ENCODE measurements around the gene ARHGAP24. TPM values are rescaled to one million over a fixed set of nuclear protein-coding genes. Genes with fewer than 3 reads are reported as not detected.

Gene ARHGAP24
- total and polyA plus RNA-seq, 2 donors from 2014 or later: 78.1 to 94.7 TPM

- Histone ChIP-seq H3K4me3 (ENCODE audit: low read length in 3 of 3) (no peak overlapping the region), H3K4me1 (ENCODE audit: control insufficient read depth in 2 of 3, insufficient read depth in 2 of 3, low read depth in 1 of 3, low read length in 3 of 3) (peaks cover under 1 to 7% (median 6%) of the 10 kb centered on the region in 3 donors), H3K27me3 (ENCODE audit: control insufficient read depth, insufficient read depth, low read length) (no peaks in the 10 kb centered on the region), H3K9me3 (ENCODE audit: control insufficient read depth in 2 of 3, insufficient read depth in 1 of 3, low read length in 3 of 3) (no peaks in the 10 kb centered on the region), H3K36me3 (ENCODE audit: control insufficient read depth in 2 of 3, insufficient read depth in 3 of 3, low read length in 3 of 3) (peaks cover 0 to 8% (median 0%) of the 10 kb centered on the region in 3 donors), H3K9ac (ENCODE audit: low read length in 3 of 3) (no peak overlapping the region), H3K27ac (ENCODE audit: low read depth in 2 of 2, low read length in 2 of 2) (peak overlapping the region in 1 of 2 donors; percentile 63)
- DNase-seq: peak in 2 of 5 donors; percentile 67 to 70
- TF ChIP-seq, protein P1, sequence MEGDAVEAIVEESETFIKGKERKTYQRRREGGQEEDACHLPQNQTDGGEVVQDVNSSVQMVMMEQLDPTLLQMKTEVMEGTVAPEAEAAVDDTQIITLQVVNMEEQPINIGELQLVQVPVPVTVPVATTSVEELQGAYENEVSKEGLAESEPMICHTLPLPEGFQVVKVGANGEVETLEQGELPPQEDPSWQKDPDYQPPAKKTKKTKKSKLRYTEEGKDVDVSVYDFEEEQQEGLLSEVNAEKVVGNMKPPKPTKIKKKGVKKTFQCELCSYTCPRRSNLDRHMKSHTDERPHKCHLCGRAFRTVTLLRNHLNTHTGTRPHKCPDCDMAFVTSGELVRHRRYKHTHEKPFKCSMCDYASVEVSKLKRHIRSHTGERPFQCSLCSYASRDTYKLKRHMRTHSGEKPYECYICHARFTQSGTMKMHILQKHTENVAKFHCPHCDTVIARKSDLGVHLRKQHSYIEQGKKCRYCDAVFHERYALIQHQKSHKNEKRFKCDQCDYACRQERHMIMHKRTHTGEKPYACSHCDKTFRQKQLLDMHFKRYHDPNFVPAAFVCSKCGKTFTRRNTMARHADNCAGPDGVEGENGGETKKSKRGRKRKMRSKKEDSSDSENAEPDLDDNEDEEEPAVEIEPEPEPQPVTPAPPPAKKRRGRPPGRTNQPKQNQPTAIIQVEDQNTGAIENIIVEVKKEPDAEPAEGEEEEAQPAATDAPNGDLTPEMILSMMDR (IDR thresholded peaks at IDR 0.05; ENCODE audit: borderline replicate concordance, extremely low read depth, insufficient read depth): no peak
- intact Hi-C loops (cut with DNase I): no loop called here
- no peak for FAIRE-seq
Measured at GRCh38 chr4:85955620-85956292, 480.8 kb downstream of the ARHGAP24 start.

GRCh38 chr4:85956293-85956945 lies 481.5 kb downstream of the ARHGAP24 start:
- DNase-seq (peak in 4 of 5 donors; percentile 39 to 66 (median 62)), FAIRE-seq (no peak)
- Histone ChIP-seq H3K9me3 (ENCODE audit: control insufficient read depth in 2 of 3, insufficient read depth in 1 of 3, low read length in 3 of 3) (no peaks in the 10 kb centered on the region), H3K27me3 (ENCODE audit: control insufficient read depth, insufficient read depth, low read length) (no peaks in the 10 kb centered on the region), H3K36me3 (ENCODE audit: control insufficient read depth in 2 of 3, insufficient read depth in 3 of 3, low read length in 3 of 3) (peaks cover 0 to 8% (median 0%) of the 10 kb centered on the region in 3 donors), H3K4me1 (ENCODE audit: control insufficient read depth in 2 of 3, insufficient read depth in 2 of 3, low read depth in 1 of 3, low read length in 3 of 3) (peaks cover 5 to 7% (median 6%) of the 10 kb centered on the region in 3 donors), H3K9ac (ENCODE audit: low read length in 3 of 3) (no peak overlapping the region), H3K4me3 (ENCODE audit: low read length in 3 of 3) (peak overlapping the region in 1 of 3 donors; percentile 27), H3K27ac (ENCODE audit: low read depth in 2 of 2, low read length in 2 of 2) (peak overlapping the region; percentile 58 to 63)
- intact Hi-C loops (cut with DNase I): no loop called here
- TF ChIP-seq, protein P1 (IDR thresholded peaks at IDR 0.05; ENCODE audit: borderline replicate concordance, extremely low read depth, insufficient read depth): no peak

DNA sequence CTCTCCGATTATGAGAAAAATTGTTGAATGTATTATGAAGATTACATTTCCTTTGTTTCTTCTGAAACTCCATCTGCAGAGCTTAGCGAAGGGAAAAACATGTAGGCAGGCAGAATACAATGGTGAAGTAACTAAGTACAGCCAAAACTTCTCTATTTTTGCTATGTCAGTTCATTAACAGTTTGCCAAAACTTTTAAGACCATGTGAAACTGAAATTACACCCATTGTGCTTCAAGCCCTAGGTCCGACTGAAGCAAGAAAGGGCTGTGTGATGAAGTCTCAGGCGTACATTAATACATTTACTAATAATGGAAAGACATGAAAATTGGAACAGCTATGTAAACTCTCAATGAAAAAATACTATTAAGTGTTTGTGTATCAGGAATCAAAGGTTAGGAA lies 486.9 kb downstream of the ARHGAP24 start:
- TF ChIP-seq, protein P1 (IDR thresholded peaks at IDR 0.05; ENCODE audit: borderline replicate concordance, extremely low read depth, insufficient read depth): no peak
- H3K36me3 ChIP-seq (ENCODE audit: control insufficient read depth in 2 of 3, insufficient read depth in 3 of 3, low read length in 3 of 3): no peaks in the 10 kb centered on the region
- H3K27ac ChIP-seq (ENCODE audit: low read depth in 2 of 2, low read length in 2 of 2): no peak overlapping the region
- FAIRE-seq: no peak
- intact Hi-C loops (cut with DNase I): no loop called here
- no peak overlapping the region for H3K9ac ChIP-seq (ENCODE audit: low read length in 3 of 3)
- H3K9me3 ChIP-seq (ENCODE audit: control insufficient read depth in 2 of 3, insufficient read depth in 1 of 3, low read length in 3 of 3): no peaks in the 10 kb centered on the region
- H3K4me1 ChIP-seq (ENCODE audit: control insufficient read depth in 2 of 3, insufficient read depth in 2 of 3, low read depth in 1 of 3, low read length in 3 of 3): peaks cover 5 to 16% (median 10%) of the 10 kb centered on the region in 3 donors
- no peaks in the 10 kb centered on the region for H3K27me3 ChIP-seq (ENCODE audit: control insufficient read depth, insufficient read depth, low read length)
- no peak overlapping the region for H3K4me3 ChIP-seq (ENCODE audit: low read length in 3 of 3)
- DNase-seq: no peak
